ENCODE results near the gene CLEC2L. TPM values are rescaled to one million over a fixed set of nuclear protein-coding genes. Genes with fewer than 3 reads are reported as not detected.
"Not testable (repeated sequence)": the region's sequence is repeated elsewhere in the genome, so short reads cannot be mapped to it uniquely, and the experiment has no call there.

The CLEC2L gene
- total and polyA plus RNA-seq, 2 of the 8 experiments (the other 6 are each of a cell fraction or from before 2014, with no cell fraction given): 0.20 to 1.9 TPM

GRCh38 chr7:139553991-139554700 lies 30.7 kb downstream of the CLEC2L start:
- not testable (repeated sequence) for H2BK5ac ChIP-seq (ENCODE audit: low read depth, low read length); H2BK12ac ChIP-seq (ENCODE audit: low read depth, low read length); H4K91ac ChIP-seq (replicated peaks; ENCODE audit: insufficient read length, low read length); FAIRE-seq; H2BK15ac ChIP-seq (ENCODE audit: low read length); H3K4ac ChIP-seq (replicated peaks; ENCODE audit: insufficient read length, low read depth, low read length); H3K56ac ChIP-seq (replicated peaks; ENCODE audit: insufficient read length, low read depth, low read length); H3K79me1 ChIP-seq (ENCODE audit: low read depth, low read length); H3K79me2 ChIP-seq (ENCODE audit: control insufficient read depth in 1 of 2, insufficient read depth in 2 of 2, low read length in 2 of 2); H4K8ac ChIP-seq (ENCODE audit: extremely low read depth, insufficient read depth, low read length); H3K4me3 ChIP-seq (ENCODE audit: extremely low read depth in 1 of 4, insufficient read depth in 2 of 4, low read depth in 3 of 4, low read length in 4 of 4); H3K23ac ChIP-seq (ENCODE audit: insufficient read length); H3K23me2 ChIP-seq (ENCODE audit: low read depth, low read length); H4K20me1 ChIP-seq (replicated peaks in 1 of 2; ENCODE audit: control insufficient read depth in 1 of 2, insufficient read depth in 2 of 2, low read length in 2 of 2); H3K9me3 ChIP-seq (ENCODE audit: insufficient read depth in 2 of 2, low read depth in 1 of 2, low read length in 1 of 2); H3K14ac ChIP-seq (ENCODE audit: insufficient read length); H3K4me1 ChIP-seq (replicated peaks in 1 of 4; ENCODE audit: control insufficient read depth in 3 of 4, insufficient read depth in 4 of 4, low read length in 3 of 4); H4K5ac ChIP-seq (ENCODE audit: insufficient read length, low read depth, low read length); H2BK120ac ChIP-seq (replicated peaks; ENCODE audit: low read depth, low read length); H3K36me3 ChIP-seq (ENCODE audit: control insufficient read depth in 2 of 4, insufficient read depth in 4 of 4, low read length in 3 of 4); H3K27ac ChIP-seq (ENCODE audit: low read depth, low read length); H3K9ac ChIP-seq (replicated peaks in 1 of 4; ENCODE audit: extremely low read depth in 1 of 4, low read depth in 3 of 4, low read length in 3 of 4); H2AK5ac ChIP-seq (ENCODE audit: low read depth, low read length); H3K27me3 ChIP-seq (replicated peaks in 1 of 4; ENCODE audit: control insufficient read depth in 3 of 4, extremely low read depth in 1 of 4, insufficient read depth in 3 of 4, low read length in 3 of 4); H2AFZ ChIP-seq (ENCODE audit: low read length)
- TF ChIP-seq CTCF (IDR thresholded peaks at IDR 0.05; ENCODE audit: control extremely low read depth in 1 of 3, insufficient read depth in 1 of 3, low read depth in 1 of 3, low read length in 3 of 3) (peak; percentile 28 to 75 (median 61)), RAD21 (IDR thresholded peaks at IDR 0.05 in 1 of 2, conservative IDR thresholded peaks at IDR 0.05 in 1 of 2; ENCODE audit: low read depth in 2 of 2, low read length in 2 of 2) (peak; percentile 55 to 63)
- Histone ChIP-seq H3K4me2 (ENCODE audit: insufficient read depth in 1 of 2, low read depth in 2 of 2, low read length in 2 of 2) (0 out of 4 replicates have a peak overlapping the region, but pooled peaks have one; percentile 22 to 42), H3K18ac (ENCODE audit: extremely low read depth, low read length) (peak overlapping the region; percentile 83; the same call in 1 of the 2 replicates), H2BK20ac (ENCODE audit: low read length) (0 out of 2 replicates have a peak overlapping the region, but pooled peaks have one; percentile 89)
- WGBS, 2 experiments (ENCODE audit: extremely low coverage in 1 of 2, insufficient coverage in 1 of 2, insufficient read length in 1 of 2, insufficient replicate concordance in 2 of 2, low coverage in 1 of 2, low lambda C conversion rate in 2 of 2, missing lambda C conversion rate in 1 of 2): 77% methylated on average over 8 of the region's 8 CpGs; no CpG with 5 or more reads in 1 of the 2 experiments
- POLR2A ChIA-PET (ENCODE audit: partially characterized antibody): interaction anchor here (0.8 kb wide), 1 partner anchor 68 kb away, joined by 3 read pairs; no protein-coding TSS in a partner anchor
- CTCF ChIA-PET (ENCODE audit: partially characterized antibody): interaction anchor here (0.8 to 10.2 kb wide), 18 partner anchors 8 to 130 kb away, joined by 3 to 156 read pairs (median 5); partner anchors contain the start of genes CLEC2L and KLRG2
- peak in 1 of 2 experiments; percentile 54 for DNase-seq (ENCODE audit: low read depth in 1 of 2, low spot score in 2 of 2)

Data from H1 (cell line).